Cardiac muscle cell (in vitro differentiated cells and primary cell): ENCODE data around the gene MMP24. TPM values are rescaled to one million over a fixed set of nuclear protein-coding genes. Genes with fewer than 3 reads are reported as not detected.
"Not testable (repeated sequence)": the region's sequence is repeated elsewhere in the genome, so short reads cannot be mapped to it uniquely, and the experiment has no call there.

ENCODE experiments used
- DNase-seq, 2 donors: peaks; one replicate each; pipeline versions ENCODE4 v3.0.0 to v3.0.0-alpha.2; 2010 to 2017; ENCODE audit warnings: low read depth in 1 of 2, low spot score in 1 of 2
- H3K27ac ChIP-seq: fragments of 200-600 bp; sonication (generic); 2 replicates; pipeline ENCODE4 v1.5.1; 2016
- H3K27me3 ChIP-seq: fragments of 200-600 bp; sonication (generic); 2 replicates; pipeline ENCODE4 v1.6.0; 2016; ENCODE audit warnings: control low read depth
- H3K36me3 ChIP-seq: fragments of 200-600 bp; sonication (generic); 2 replicates; pipeline ENCODE4 v1.5.1; 2016; ENCODE audit warnings: control low read depth
- H3K4me1 ChIP-seq: fragments of 200-600 bp; sonication (generic); 2 replicates; pipeline ENCODE4 v1.8.1; 2017; ENCODE audit warnings: low read depth, mild to moderate bottlenecking, mixed run types
- H3K4me3 ChIP-seq: fragments of 200-600 bp; sonication (generic); 2 replicates; pipeline ENCODE4 v1.5.1; 2016; ENCODE audit warnings: mild to moderate bottlenecking
- H3K9me3 ChIP-seq: fragments of 200-600 bp; sonication (generic); 2 replicates; pipeline ENCODE4 v1.5.1; 2017; ENCODE audit warnings: low read depth, mild to moderate bottlenecking, control low read depth
- CTCF ChIP-seq: IDR thresholded peaks from 2 replicates; pipeline ENCODE4 v1.5.1; 2012; ENCODE audit warnings: low read depth, mild to moderate bottlenecking, low read length
- polyA plus RNA-seq: library from polyadenylated mRNA; unstranded; fragments of >200 nt; fragmentation: Nextera tagmentation; extraction: Ambion mirVana; gene quantifications from 2 replicates; pipeline ENCODE4 v1.2.1, GENCODE V29; 2016
- total RNA-seq: library from RNA; depleted of rRNA; stranded (reverse); fragments of >200 nt; gene quantifications from 2 replicates; pipeline ENCODE4 v1.2.3, GENCODE V29; 2016

MMP24 gene
- total and polyA plus RNA-seq, 2 experiments from 2014 or later: 5.9 to 8.9 TPM

GRCh38 chr20:35253010-35253409 lies 26.5 kb downstream of the MMP24 start:
- no peak for TF ChIP-seq CTCF
- H3K27me3 ChIP-seq: no peaks in the 10 kb centered on the region
- no peaks in the 10 kb centered on the region for H3K9me3 ChIP-seq
- no peak overlapping the region for H3K4me3 ChIP-seq
- H3K4me1 ChIP-seq: peaks cover 17% of the 10 kb centered on the region
- DNase-seq: no peak
- no peak overlapping the region for H3K27ac ChIP-seq
- no peaks in the 10 kb centered on the region for H3K36me3 ChIP-seq

GRCh38 chr20:35254448-35254999 lies 28.0 kb downstream of the MMP24 start:
- DNase-seq: no peak
- Histone ChIP-seq H3K4me1 (peaks cover 26% of the 10 kb centered on the region), H3K36me3 (no peaks in the 10 kb centered on the region), H3K27ac (no peak overlapping the region), H3K9me3 (no peaks in the 10 kb centered on the region), H3K27me3 (no peaks in the 10 kb centered on the region), H3K4me3 (no peak overlapping the region)
- TF ChIP-seq CTCF: no peak

- Histone ChIP-seq H3K27ac (peak overlapping the region; percentile 44), H3K4me1 (peaks cover 34% of the 10 kb centered on the region), H3K4me3 (no peak overlapping the region), H3K36me3 (no peaks in the 10 kb centered on the region), H3K9me3 (no peaks in the 10 kb centered on the region), H3K27me3 (no peaks in the 10 kb centered on the region)
- no peak for TF ChIP-seq CTCF
- DNase-seq: no peak
These were observed 30.9 kb downstream of the MMP24 start for GRCh38 chr20:35257175-35257909.

GRCh38 chr20:35260426-35260825 lies 33.9 kb downstream of the MMP24 start:
- DNase-seq: no peak
- peak overlapping the region; percentile 4 for H3K27ac ChIP-seq
- H3K36me3 ChIP-seq: no peaks in the 10 kb centered on the region
- no peak overlapping the region for H3K4me3 ChIP-seq
- H3K9me3 ChIP-seq: no peaks in the 10 kb centered on the region
- H3K4me1 ChIP-seq: peaks cover 45% of the 10 kb centered on the region
- TF ChIP-seq CTCF: no peak
- H3K27me3 ChIP-seq: no peaks in the 10 kb centered on the region

GRCh38 chr20:35262321-35262720 lies 35.8 kb downstream of the MMP24 start:
- not testable (repeated sequence) for H3K27me3 ChIP-seq, DNase-seq, H3K27ac ChIP-seq, H3K4me3 ChIP-seq, H3K36me3 ChIP-seq, H3K9me3 ChIP-seq
- peaks cover 38% of the 10 kb centered on the region for H3K4me1 ChIP-seq

GRCh38 chr20:35262731-35263531 lies 36.4 kb downstream of the MMP24 start:
- H3K27ac ChIP-seq: peak overlapping the region; percentile 87
- not testable (repeated sequence) for H3K27me3 ChIP-seq, H3K4me3 ChIP-seq

More at GRCh38 chr20:35262731-35263531, 36.4 kb downstream of the MMP24 start:
- not testable (repeated sequence) for H3K9me3 ChIP-seq, H3K36me3 ChIP-seq
- peak; percentile 47 to 67 for DNase-seq
- H3K4me1 ChIP-seq: peaks cover 36% of the 10 kb centered on the region
